ENCODE measurements around the gene MAPKAP1. TPM values are rescaled to one million over a fixed set of nuclear protein-coding genes. Genes with fewer than 3 reads are reported as not detected.

Gene MAPKAP1
- total and polyA plus RNA-seq, 4 donors, result 44.5 to 64.0 (median 62.6) TPM

- no peaks in the 10 kb centered on the region for H3K9me3 ChIP-seq (ENCODE audit: control insufficient read depth, insufficient read depth, low read length)
- H3K4me1 ChIP-seq (ENCODE audit: control insufficient read depth, insufficient read depth, low read length), result peaks cover 8% of the 10 kb centered on the region
- no peak for DNase-seq (ENCODE audit: low read depth in 4 of 6, low spot score in 6 of 6)
- 79% methylated on average over 3 of the region's 3 CpGs for WGBS (ENCODE audit: insufficient coverage)
- no peak overlapping the region for H3K27ac ChIP-seq (ENCODE audit: low read depth, low read length)
- no peaks in the 10 kb centered on the region for H3K27me3 ChIP-seq (ENCODE audit: control insufficient read depth, insufficient read depth, low read length)
- no peak overlapping the region for H3K4me3 ChIP-seq (ENCODE audit: low read depth, low read length)
- peaks cover 2% of the 10 kb centered on the region for H3K36me3 ChIP-seq (ENCODE audit: control insufficient read depth, insufficient read depth, low read length)
These were observed 276.0 kb downstream of the MAPKAP1 start for GRCh38 chr9:125431012-125431305.

GRCh38 chr9:125430161-125431011 lies 276.6 kb downstream of the MAPKAP1 start:
- Histone ChIP-seq H3K9me3 (ENCODE audit: control insufficient read depth, insufficient read depth, low read length) (no peaks in the 10 kb centered on the region), H3K27ac (ENCODE audit: low read depth, low read length) (no peak overlapping the region), H3K27me3 (ENCODE audit: control insufficient read depth, insufficient read depth, low read length) (no peaks in the 10 kb centered on the region), H3K4me3 (ENCODE audit: low read depth, low read length) (no peak overlapping the region), H3K4me1 (ENCODE audit: control insufficient read depth, insufficient read depth, low read length) (peaks cover 8% of the 10 kb centered on the region), H3K36me3 (ENCODE audit: control insufficient read depth, insufficient read depth, low read length) (no peaks in the 10 kb centered on the region)
- DNase-seq (ENCODE audit: low read depth in 4 of 6, low spot score in 6 of 6), result peak in 1 of 6 donors; percentile 63
- WGBS (ENCODE audit: insufficient coverage), result 73% methylated on average over 21 of the region's 21 CpGs

GRCh38 chr9:125429476-125430160 lies 277.4 kb downstream of the MAPKAP1 start:
- Histone ChIP-seq H3K4me1 (ENCODE audit: control insufficient read depth, insufficient read depth, low read length) (peaks cover 8% of the 10 kb centered on the region), H3K9me3 (ENCODE audit: control insufficient read depth, insufficient read depth, low read length) (no peaks in the 10 kb centered on the region), H3K4me3 (ENCODE audit: low read depth, low read length) (no peak overlapping the region), H3K27ac (ENCODE audit: low read depth, low read length) (no peak overlapping the region), H3K27me3 (ENCODE audit: control insufficient read depth, insufficient read depth, low read length) (no peaks in the 10 kb centered on the region), H3K36me3 (ENCODE audit: control insufficient read depth, insufficient read depth, low read length) (no peaks in the 10 kb centered on the region)
- 91% methylated on average over 19 of the region's 20 CpGs for WGBS (ENCODE audit: insufficient coverage)
- DNase-seq (ENCODE audit: low read depth in 4 of 6, low spot score in 6 of 6), result no peak

- WGBS (ENCODE audit: insufficient coverage), result 76% methylated on average over 13 of the region's 16 CpGs
- Histone ChIP-seq H3K4me3 (ENCODE audit: low read depth, low read length) (no peak overlapping the region), H3K9me3 (ENCODE audit: control insufficient read depth, insufficient read depth, low read length) (no peaks in the 10 kb centered on the region), H3K27ac (ENCODE audit: low read depth, low read length) (no peak overlapping the region), H3K4me1 (ENCODE audit: control insufficient read depth, insufficient read depth, low read length) (peaks cover 8% of the 10 kb centered on the region), H3K27me3 (ENCODE audit: control insufficient read depth, insufficient read depth, low read length) (no peaks in the 10 kb centered on the region), H3K36me3 (ENCODE audit: control insufficient read depth, insufficient read depth, low read length) (no peaks in the 10 kb centered on the region)
- no peak for DNase-seq (ENCODE audit: low read depth in 4 of 6, low spot score in 6 of 6)
These were observed 278.0 kb downstream of the MAPKAP1 start for GRCh38 chr9:125428902-125429467.

- Histone ChIP-seq H3K4me3 (ENCODE audit: low read depth, low read length) (no peak overlapping the region), H3K4me1 (ENCODE audit: control insufficient read depth, insufficient read depth, low read length) (peaks cover 4% of the 10 kb centered on the region), H3K9me3 (ENCODE audit: control insufficient read depth, insufficient read depth, low read length) (no peaks in the 10 kb centered on the region), H3K27me3 (ENCODE audit: control insufficient read depth, insufficient read depth, low read length) (no peaks in the 10 kb centered on the region), H3K36me3 (ENCODE audit: control insufficient read depth, insufficient read depth, low read length) (no peaks in the 10 kb centered on the region), H3K27ac (ENCODE audit: low read depth, low read length) (no peak overlapping the region)
- DNase-seq (ENCODE audit: low read depth in 4 of 6, low spot score in 6 of 6), result no peak
- WGBS (ENCODE audit: insufficient coverage), result 87% methylated on average over 9 of the region's 10 CpGs
These were observed 278.7 kb downstream of the MAPKAP1 start for GRCh38 chr9:125428060-125428901.

- WGBS (ENCODE audit: insufficient coverage), result 89% methylated on average over 18 of the region's 18 CpGs
- no peak overlapping the region for H3K27ac ChIP-seq (ENCODE audit: low read depth, low read length)
- peaks cover 4% of the 10 kb centered on the region for H3K4me1 ChIP-seq (ENCODE audit: control insufficient read depth, insufficient read depth, low read length)
- DNase-seq (ENCODE audit: low read depth in 4 of 6, low spot score in 6 of 6), result no peak
- no peaks in the 10 kb centered on the region for H3K9me3 ChIP-seq (ENCODE audit: control insufficient read depth, insufficient read depth, low read length)
- no peaks in the 10 kb centered on the region for H3K36me3 ChIP-seq (ENCODE audit: control insufficient read depth, insufficient read depth, low read length)
- H3K27me3 ChIP-seq (ENCODE audit: control insufficient read depth, insufficient read depth, low read length), result no peaks in the 10 kb centered on the region
- no peak overlapping the region for H3K4me3 ChIP-seq (ENCODE audit: low read depth, low read length)
These were observed 279.5 kb downstream of the MAPKAP1 start for GRCh38 chr9:125427556-125427955.

GRCh38 chr9:125426926-125427325 lies 280.1 kb downstream of the MAPKAP1 start:
- H3K27ac ChIP-seq (ENCODE audit: low read depth, low read length), result no peak overlapping the region
- DNase-seq (ENCODE audit: low read depth in 4 of 6, low spot score in 6 of 6), result no peak
- H3K9me3 ChIP-seq (ENCODE audit: control insufficient read depth, insufficient read depth, low read length), result no peaks in the 10 kb centered on the region
- H3K4me1 ChIP-seq (ENCODE audit: control insufficient read depth, insufficient read depth, low read length), result peaks cover 4% of the 10 kb centered on the region
- 86% methylated on average over 10 of the region's 17 CpGs for WGBS (ENCODE audit: insufficient coverage)
- H3K36me3 ChIP-seq (ENCODE audit: control insufficient read depth, insufficient read depth, low read length), result no peaks in the 10 kb centered on the region
- no peak overlapping the region for H3K4me3 ChIP-seq (ENCODE audit: low read depth, low read length)
- H3K27me3 ChIP-seq (ENCODE audit: control insufficient read depth, insufficient read depth, low read length), result no peaks in the 10 kb centered on the region

GRCh38 chr9:125425901-125426515 lies 281.0 kb downstream of the MAPKAP1 start:
- H3K36me3 ChIP-seq (ENCODE audit: control insufficient read depth, insufficient read depth, low read length), result no peaks in the 10 kb centered on the region
- H3K27ac ChIP-seq (ENCODE audit: low read depth, low read length), result no peak overlapping the region
- WGBS (ENCODE audit: insufficient coverage), result 93% methylated on average over 14 of the region's 14 CpGs
- H3K4me1 ChIP-seq (ENCODE audit: control insufficient read depth, insufficient read depth, low read length), result peaks cover 4% of the 10 kb centered on the region
- H3K27me3 ChIP-seq (ENCODE audit: control insufficient read depth, insufficient read depth, low read length), result no peaks in the 10 kb centered on the region
- DNase-seq (ENCODE audit: low read depth in 4 of 6, low spot score in 6 of 6), result no peak
- no peak overlapping the region for H3K4me3 ChIP-seq (ENCODE audit: low read depth, low read length)
- no peaks in the 10 kb centered on the region for H3K9me3 ChIP-seq (ENCODE audit: control insufficient read depth, insufficient read depth, low read length)

Data from spinal cord (tissue), 10 donors.